Endothelial cell (in vitro differentiated cells): ENCODE results near the gene PATE4. TPM values are rescaled to one million over a fixed set of nuclear protein-coding genes. Genes with fewer than 3 reads are reported as not detected.

Source experiments
- DNase-seq: peaks from one replicate; pipeline ENCODE4 v3.0.0; 2021; ENCODE audit warnings: low spot score
- H3K27ac Mint-ChIP-seq: one replicate; pipeline ENCODE4 v1.8.0; 2021; ENCODE audit warnings: mixed read lengths, inconsistent platforms; ENCODE audit not compliant: unreplicated experiment
- H3K27me3 Mint-ChIP-seq: one replicate; pipeline ENCODE4 v1.8.0; 2021; ENCODE audit warnings: mild to moderate bottlenecking, moderate library complexity, mixed read lengths, inconsistent platforms; ENCODE audit not compliant: unreplicated experiment
- H3K36me3 Mint-ChIP-seq: one replicate; pipeline ENCODE4 v1.8.0; 2021; ENCODE audit warnings: mild to moderate bottlenecking, low read depth, mixed read lengths, inconsistent platforms; ENCODE audit not compliant: unreplicated experiment
- H3K4me1 Mint-ChIP-seq: one replicate; pipeline ENCODE4 v1.8.0; 2021; ENCODE audit warnings: mild to moderate bottlenecking, mixed read lengths, inconsistent platforms; ENCODE audit not compliant: unreplicated experiment
- H3K4me3 Mint-ChIP-seq: one replicate; pipeline ENCODE4 v1.8.0; 2021; ENCODE audit warnings: mild to moderate bottlenecking, mixed read lengths, inconsistent platforms; ENCODE audit not compliant: unreplicated experiment
- H3K9me3 Mint-ChIP-seq: one replicate; pipeline ENCODE4 v1.8.0; 2021; ENCODE audit warnings: mixed read lengths, inconsistent platforms; ENCODE audit not compliant: unreplicated experiment
- total RNA-seq: library from RNA; stranded (reverse); fragmentation: NEBNext Ultra II Directional; extraction: Animal tissue kit (Norgen Biotek cat#: 25700); gene quantifications from one replicate; pipeline ENCODE4 v1.2.1, GENCODE V29; 2021; ENCODE audit not compliant: unreplicated experiment
- TF ChIP-seq, protein P1 (sequence below): fragments of 200-600 bp; sonication (generic); IDR thresholded peaks from one replicate; pipeline ENCODE4 v1.5.0; 2021; ENCODE audit warnings: antibody characterized with exemption; ENCODE audit not compliant: unreplicated experiment

Gene PATE4
- total RNA-seq, 1 donor from 2014 or later, result 0.31 TPM

DNA sequence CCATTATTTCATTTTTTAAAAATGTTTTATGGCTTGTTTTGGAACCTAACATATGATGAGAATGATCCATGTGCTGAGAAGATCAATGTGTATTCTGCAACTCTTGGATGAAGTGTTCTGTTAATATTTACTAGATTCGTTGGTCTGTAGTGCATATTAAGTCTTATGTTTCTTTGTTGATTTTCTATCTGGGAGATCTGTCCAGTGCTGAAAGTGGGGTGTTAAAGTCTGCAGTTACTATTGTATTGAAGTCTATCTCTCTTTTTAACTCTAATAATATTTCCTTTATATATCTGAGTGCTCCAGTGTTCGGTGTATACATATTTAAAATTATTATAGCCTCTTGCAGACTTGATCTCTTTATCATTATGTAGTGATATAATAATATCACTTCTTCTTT is 33.3 kb upstream of the PATE4 start:
- H3K9me3 Mint-ChIP-seq, result no peaks in the 10 kb centered on the region
- peaks cover 3% of the 10 kb centered on the region for H3K36me3 Mint-ChIP-seq
- no peak for DNase-seq
- no peak overlapping the region for H3K4me3 Mint-ChIP-seq
- peaks cover 8% of the 10 kb centered on the region for H3K4me1 Mint-ChIP-seq
- H3K27me3 Mint-ChIP-seq, result no peaks in the 10 kb centered on the region
- H3K27ac Mint-ChIP-seq, result no peak overlapping the region
- TF ChIP-seq, protein P1, sequence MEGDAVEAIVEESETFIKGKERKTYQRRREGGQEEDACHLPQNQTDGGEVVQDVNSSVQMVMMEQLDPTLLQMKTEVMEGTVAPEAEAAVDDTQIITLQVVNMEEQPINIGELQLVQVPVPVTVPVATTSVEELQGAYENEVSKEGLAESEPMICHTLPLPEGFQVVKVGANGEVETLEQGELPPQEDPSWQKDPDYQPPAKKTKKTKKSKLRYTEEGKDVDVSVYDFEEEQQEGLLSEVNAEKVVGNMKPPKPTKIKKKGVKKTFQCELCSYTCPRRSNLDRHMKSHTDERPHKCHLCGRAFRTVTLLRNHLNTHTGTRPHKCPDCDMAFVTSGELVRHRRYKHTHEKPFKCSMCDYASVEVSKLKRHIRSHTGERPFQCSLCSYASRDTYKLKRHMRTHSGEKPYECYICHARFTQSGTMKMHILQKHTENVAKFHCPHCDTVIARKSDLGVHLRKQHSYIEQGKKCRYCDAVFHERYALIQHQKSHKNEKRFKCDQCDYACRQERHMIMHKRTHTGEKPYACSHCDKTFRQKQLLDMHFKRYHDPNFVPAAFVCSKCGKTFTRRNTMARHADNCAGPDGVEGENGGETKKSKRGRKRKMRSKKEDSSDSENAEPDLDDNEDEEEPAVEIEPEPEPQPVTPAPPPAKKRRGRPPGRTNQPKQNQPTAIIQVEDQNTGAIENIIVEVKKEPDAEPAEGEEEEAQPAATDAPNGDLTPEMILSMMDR, result no peak

DNA sequence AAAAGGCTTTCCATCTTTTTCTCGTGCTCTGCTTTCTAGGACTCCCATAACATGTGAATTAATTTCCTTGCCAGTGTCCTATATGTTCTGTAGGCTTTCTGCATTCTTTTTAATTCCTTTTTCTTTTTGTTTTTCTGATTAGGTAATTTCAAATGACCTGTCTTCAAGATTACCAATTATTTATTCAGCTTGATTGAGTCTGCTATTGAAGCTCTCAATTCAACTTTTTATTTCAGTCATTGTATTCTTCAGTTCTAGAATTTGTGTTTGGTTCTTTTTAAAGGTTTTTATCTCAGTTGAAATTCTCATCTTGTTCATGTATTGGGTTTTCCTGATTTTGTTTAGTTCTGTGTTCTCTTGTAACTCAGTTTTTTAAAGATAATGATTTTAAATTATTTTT is 30.7 kb upstream of the PATE4 start:
- Mint-ChIP-seq H3K27ac (no peak overlapping the region), H3K9me3 (no peaks in the 10 kb centered on the region), H3K4me3 (no peak overlapping the region), H3K27me3 (no peaks in the 10 kb centered on the region), H3K36me3 (no peaks in the 10 kb centered on the region), H3K4me1 (peaks cover 8% of the 10 kb centered on the region)
- TF ChIP-seq, protein P1, result no peak
- no peak for DNase-seq

DNA sequence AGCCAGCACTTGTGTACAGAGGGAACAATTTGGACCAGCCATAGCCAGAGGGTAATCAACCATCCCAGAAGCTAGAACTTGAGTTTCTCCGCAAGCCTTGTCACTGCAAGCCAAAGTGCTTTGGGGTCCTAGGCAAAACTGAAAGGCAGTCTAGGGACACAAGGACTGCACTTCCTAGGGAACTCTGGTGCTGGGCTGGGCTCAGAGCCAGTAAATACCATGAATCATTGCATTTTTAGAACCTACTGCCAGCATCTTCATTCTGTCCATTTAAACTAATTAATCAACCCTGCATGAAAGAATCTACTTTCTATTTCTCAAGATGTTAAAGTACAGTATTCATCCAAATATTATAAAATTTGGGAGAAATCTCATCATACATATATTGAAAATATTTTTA is 25.2 kb upstream of the PATE4 start:
- TF ChIP-seq, protein P1, result no peak
- no peaks in the 10 kb centered on the region for H3K27me3 Mint-ChIP-seq
- no peaks in the 10 kb centered on the region for H3K9me3 Mint-ChIP-seq
- H3K27ac Mint-ChIP-seq, result no peak overlapping the region
- no peaks in the 10 kb centered on the region for H3K4me1 Mint-ChIP-seq
- no peaks in the 10 kb centered on the region for H3K36me3 Mint-ChIP-seq
- DNase-seq, result no peak
- no peak overlapping the region for H3K4me3 Mint-ChIP-seq

DNA sequence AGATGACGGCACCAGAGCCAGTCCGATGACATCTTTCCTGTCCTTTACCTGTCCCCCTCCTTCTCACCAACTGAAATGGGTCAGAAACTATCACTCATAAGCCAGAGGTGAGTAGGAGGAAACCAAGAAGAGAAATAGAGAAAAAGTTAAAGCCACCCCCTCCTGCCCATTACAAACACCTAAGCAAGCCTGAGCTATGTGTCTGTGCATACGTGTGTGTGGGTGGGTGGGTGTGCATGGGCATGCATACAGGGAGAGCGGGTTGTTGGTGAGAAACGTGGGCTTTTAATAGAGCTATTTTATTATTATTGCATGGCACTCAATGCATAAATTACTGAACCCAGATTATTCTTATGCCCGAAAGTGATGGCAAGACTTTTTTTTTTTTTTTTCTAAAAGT is 2.6 kb downstream of the PATE4 start:
- TF ChIP-seq, protein P1, result no peak
- Mint-ChIP-seq H3K4me1 (no peaks in the 10 kb centered on the region), H3K27ac (no peak overlapping the region), H3K27me3 (peaks cover 3% of the 10 kb centered on the region), H3K36me3 (no peaks in the 10 kb centered on the region), H3K9me3 (no peaks in the 10 kb centered on the region), H3K4me3 (no peak overlapping the region)
- no peak for DNase-seq

DNA sequence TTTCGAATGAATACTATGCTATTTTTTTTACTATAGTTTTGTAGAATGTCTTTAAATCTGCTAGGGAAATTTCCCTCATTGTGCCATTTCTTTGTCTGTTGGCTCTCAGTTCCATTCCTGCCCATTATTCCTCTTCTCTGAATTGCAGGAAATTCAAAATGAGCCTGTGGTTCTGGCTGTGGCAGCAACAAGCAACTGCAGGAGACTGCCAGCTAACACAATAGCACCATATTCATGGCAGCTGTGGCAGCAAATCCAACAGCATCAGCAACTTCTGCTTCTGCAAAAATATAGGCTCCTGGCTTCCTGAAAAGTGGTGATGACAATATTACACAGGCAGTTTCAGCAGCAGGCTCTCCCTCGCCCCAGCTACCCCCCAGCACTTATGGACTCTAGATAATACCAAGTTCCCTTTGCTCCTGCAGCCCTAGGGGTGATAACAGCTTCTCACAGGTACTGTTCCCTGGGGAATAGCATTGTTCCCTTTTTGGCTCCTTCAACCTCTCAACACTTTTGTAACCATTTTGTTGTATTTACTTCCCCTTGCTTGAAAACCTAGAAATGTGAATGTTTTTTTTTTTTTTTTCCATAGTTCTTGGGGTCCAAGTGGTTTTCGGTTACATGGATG is 9.3 kb downstream of the PATE4 start:
- no peak overlapping the region for H3K4me3 Mint-ChIP-seq
- no peaks in the 10 kb centered on the region for H3K9me3 Mint-ChIP-seq
- peaks cover 8% of the 10 kb centered on the region for H3K4me1 Mint-ChIP-seq
- H3K27me3 Mint-ChIP-seq, result no peaks in the 10 kb centered on the region
- no peak overlapping the region for H3K27ac Mint-ChIP-seq
- H3K36me3 Mint-ChIP-seq, result peaks cover 8% of the 10 kb centered on the region
- TF ChIP-seq, protein P1, result no peak
- peak; percentile 17 for DNase-seq
